GM12864 (cell line): Measurements from ENCODE around the gene UNC5C.

Experiments
- DNase-seq: peaks from one replicate; pipeline ENCODE4 v3.0.0-alpha.2; 2011; ENCODE audit warnings: low read depth
- H3K4me3 ChIP-seq: 2 replicates; pipeline ENCODE4 v1.5.1; 2011; ENCODE audit warnings: mild to moderate bottlenecking, low read depth, low read length, control low read depth
- CTCF ChIP-seq: IDR thresholded peaks from 2 replicates; pipeline ENCODE4 v1.5.1; 2011; ENCODE audit warnings: low read depth, mild to moderate bottlenecking, moderate library complexity, low read length, control low read depth, inconsistent platforms; ENCODE audit errors: missing control alignments

The UNC5C gene

GRCh38 chr4:95417531-95417930, 131.2 kb downstream of the UNC5C start:
- no peak for DNase-seq
- no peak for TF ChIP-seq CTCF
- no peak overlapping the region for H3K4me3 ChIP-seq

GRCh38 chr4:95415346-95415771, 133.4 kb downstream of the UNC5C start:
- H3K4me3 ChIP-seq, result no peak overlapping the region
- no peak for DNase-seq
- no peak for TF ChIP-seq CTCF

- DNase-seq, result no peak
- TF ChIP-seq CTCF, result no peak
- no peak overlapping the region for H3K4me3 ChIP-seq
Measured at GRCh38 chr4:95411371-95412088, 137.2 kb downstream of the UNC5C start.

GRCh38 chr4:95410387-95410977, 138.3 kb downstream of the UNC5C start:
- no peak for DNase-seq
- no peak for TF ChIP-seq CTCF
- no peak overlapping the region for H3K4me3 ChIP-seq

- no peak for TF ChIP-seq CTCF
- DNase-seq, result no peak
- H3K4me3 ChIP-seq, result no peak overlapping the region
Measured at GRCh38 chr4:95409750-95410149, 139.0 kb downstream of the UNC5C start.

- no peak for DNase-seq
- no peak overlapping the region for H3K4me3 ChIP-seq
- no peak for TF ChIP-seq CTCF
Measured at GRCh38 chr4:95409127-95409526, 139.6 kb downstream of the UNC5C start.

GRCh38 chr4:95402299-95402698, 146.5 kb downstream of the UNC5C start:
- H3K4me3 ChIP-seq, result no peak overlapping the region
- no peak for TF ChIP-seq CTCF
- no peak for DNase-seq
